Measurements from ENCODE around the gene IZUMO4. TPM values are rescaled to one million over a fixed set of nuclear protein-coding genes. Genes with fewer than 3 reads are reported as not detected.

The IZUMO4 gene, protein sequence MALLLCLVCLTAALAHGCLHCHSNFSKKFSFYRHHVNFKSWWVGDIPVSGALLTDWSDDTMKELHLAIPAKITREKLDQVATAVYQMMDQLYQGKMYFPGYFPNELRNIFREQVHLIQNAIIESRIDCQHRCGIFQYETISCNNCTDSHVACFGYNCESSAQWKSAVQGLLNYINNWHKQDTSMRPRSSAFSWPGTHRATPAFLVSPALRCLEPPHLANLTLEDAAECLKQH
- 7.3 and 8.9 TPM in 2 replicates for total RNA-seq

DNA sequence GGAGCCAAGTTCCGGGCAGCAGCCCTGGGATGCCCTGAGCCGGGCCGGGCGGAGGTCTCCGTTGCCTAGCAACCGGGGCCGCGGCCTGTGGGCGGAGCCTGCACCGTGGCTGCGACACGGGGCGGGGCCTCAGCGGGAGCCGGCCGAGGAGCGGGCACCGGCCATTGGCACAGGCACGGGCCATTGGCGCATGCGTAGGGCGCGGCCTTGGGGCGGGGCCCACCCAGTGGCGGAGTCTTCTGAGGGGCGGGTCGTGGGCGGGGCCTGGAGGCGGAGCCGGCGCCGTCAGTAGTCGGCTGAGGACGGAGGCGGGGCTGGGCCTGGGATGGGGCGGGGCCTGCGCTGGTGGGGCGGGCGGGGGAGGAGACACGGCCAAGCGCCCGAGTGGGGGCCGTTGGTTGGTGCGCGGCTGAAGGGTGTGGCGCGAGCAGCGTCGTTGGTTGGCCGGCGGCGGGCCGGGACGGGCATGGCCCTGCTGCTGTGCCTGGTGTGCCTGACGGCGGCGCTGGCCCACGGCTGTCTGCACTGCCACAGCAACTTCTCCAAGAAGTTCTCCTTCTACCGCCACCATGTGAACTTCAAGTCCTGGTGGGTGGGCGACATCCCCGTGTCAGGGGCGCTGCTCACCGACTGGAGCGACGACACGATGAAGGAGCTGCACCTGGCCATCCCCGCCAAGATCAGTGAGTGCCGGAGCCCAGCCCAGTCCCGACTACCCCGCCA lies at the start of gene IZUMO4:
TSS of gene IZUMO4 (plus strand) at position 436 of the 723 bp plus-strand sequence. CDS start at position 467, 31 bp downstream.
- intact Hi-C loops (cut with micrococcal nuclease): loop anchor here (1.0 to 10.0 kb wide), 10 partner anchors 11 to 212 kb away; partner anchors contain the start of genes ABHD17A, AP3D1, CSNK1G2 and MKNK2

DNA sequence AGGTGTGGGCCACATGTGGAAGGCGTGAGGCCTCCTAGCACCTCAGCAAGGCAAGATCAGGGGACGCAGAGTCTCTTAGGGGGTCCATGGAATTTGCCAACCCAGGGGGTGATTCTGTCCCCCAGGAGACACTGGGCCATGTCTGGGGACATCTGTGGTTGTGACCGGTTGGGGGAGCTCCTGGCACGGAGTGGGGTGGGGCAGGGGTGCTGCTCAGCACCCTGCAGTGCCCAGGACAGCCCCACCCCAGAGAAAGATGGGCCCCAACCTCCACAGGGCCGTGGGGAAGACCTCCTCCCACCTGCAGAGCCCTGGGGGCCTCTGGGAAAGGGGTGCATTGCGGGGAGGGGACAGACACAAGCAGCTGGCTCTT lies 49.7 kb upstream of the IZUMO4 start:
- intact Hi-C loops (cut with micrococcal nuclease): no loop called here

DNA sequence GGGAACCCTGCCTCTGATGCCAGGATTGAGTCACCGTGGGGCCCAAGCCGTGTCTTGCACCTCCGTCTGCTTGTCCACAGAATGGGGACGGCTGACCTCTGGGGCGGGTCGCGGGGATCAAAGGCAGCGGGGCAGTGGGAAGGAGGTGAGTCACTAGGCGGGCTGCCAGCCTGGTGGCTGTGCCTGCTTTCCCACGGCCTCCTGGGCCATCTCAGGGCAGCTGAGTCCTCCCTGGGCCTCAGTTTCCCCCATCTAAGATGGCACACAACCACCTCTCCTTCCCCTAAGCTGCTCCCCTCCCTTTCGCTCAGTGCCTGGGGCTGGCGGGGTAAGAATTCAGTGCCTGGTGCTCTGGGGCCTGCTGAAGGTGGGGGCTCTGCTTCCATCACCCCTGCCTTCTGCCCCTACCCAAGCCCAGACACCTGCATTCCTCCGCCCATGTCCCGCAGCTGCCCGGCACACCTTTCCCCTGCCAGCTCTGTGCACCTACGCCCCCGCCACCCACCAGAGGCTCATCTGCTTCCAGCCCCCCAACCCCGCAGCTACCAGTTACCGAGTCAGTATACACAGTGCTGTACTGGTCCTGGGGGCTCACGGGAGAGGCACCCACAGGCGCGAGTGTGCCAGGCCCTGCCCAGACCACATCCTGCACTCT lies 49.1 kb upstream of the IZUMO4 start:
- intact Hi-C loops (cut with micrococcal nuclease): no loop called here

DNA sequence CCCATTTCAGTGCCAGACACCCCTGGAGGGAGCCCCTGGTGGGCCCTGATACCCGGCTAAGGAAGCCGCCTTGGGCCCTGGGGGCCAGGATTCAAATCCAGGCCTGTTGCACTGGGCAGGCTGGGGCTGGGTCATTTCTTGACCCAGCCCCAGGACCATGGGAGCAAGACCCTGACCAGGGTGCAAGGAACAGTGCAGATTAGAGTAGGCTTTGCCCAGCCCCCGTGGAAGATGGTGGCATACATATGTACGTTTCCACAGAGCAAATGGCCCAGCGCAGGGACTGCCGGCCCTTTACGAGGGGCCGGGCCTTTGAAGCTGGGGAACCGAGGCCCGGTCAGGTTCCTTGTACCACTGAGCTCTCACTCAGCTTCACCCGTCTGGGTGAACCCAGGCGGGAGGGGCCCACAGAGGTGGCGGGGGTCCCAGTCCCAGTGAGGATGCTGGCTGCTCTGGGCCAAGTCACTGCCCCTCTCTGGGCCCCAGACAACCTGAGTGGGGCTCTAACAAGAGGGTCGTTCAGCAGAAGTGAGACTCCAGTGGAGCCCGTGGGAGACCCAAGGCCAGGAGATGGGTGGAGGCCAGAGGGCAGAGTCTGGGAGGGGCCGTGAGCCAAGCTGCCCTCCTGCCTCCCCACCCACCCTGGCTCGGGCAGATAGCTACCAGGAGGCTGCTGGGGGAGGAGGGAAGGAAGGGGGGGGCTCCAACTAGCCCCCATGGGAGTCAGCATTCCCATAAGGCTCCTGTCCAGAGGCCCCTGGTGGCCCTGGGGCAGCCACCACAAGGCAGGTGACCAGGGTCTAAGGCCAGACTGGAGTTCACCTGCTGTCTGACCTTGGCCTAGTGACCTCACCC lies 48.4 kb upstream of the IZUMO4 start:
- intact Hi-C loops (cut with micrococcal nuclease): no loop called here

DNA sequence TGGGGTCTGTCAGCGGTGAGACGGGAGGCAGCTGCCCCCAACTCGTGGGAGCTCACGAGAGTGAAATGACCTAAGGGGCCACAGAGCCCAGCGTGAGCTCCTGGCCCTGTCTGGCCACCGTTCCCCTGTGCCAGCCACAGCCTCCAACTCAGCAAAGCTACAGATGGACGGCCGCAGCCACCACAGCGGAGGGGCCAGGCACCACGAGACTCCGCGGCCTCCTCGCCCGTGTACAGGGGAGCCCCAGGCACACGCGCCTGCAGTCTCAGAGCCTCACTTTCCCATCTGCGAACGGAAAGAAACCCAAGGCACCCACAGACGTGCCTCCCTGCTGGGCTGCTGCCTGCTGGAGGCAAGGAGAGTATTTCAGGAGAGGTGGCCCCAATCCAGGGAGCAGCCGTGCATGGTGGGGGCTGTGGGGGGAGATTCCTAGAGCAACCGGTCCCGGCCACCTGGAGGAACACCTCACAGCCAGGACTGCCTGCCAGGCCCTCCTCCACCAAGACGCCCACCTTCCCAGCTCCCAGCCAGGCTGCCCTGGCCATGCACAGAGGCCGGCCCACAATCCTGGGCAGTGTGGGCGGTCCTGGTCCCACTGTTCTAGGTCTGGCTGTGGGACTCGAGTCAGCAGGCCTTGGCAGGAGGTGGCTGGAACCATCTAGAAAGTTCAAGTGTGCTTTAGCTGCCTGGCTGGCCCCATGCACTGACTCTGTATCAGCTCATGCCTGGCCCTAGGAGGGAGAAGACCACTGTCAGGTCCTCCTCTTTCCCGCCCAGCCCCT lies 47.6 kb upstream of the IZUMO4 start:
- intact Hi-C loops (cut with micrococcal nuclease): no loop called here

DNA sequence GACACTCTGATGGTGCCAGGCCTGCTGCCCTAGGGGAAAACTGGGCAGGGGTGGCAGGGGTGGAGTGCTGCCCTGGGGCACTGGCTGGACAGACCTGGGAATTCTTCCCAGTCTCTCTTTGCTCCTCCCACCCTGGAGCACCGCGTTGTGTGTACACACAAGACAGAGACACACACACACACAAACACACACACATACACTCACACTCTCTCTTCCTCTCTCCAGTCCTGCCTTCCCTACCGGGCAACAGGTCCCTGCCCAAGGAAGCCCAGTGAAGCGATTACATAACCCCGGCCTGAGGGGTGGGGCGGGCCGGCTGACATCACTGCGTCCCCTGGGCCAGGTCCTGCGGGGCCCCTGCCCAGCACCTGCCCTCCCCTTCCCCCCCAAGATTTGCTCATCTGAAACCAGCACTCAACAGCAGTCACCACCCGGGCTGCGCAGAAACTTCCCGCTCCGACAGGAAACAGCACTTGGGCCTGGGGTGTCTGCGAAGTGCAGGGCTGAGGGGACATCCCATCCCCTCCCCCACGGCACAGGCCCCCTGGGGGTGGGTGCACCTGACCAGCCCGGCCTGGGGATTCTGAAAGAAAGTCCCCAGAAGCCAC lies 46.9 kb upstream of the IZUMO4 start:
- intact Hi-C loops (cut with micrococcal nuclease): loop anchor here (2.0 to 5.0 kb wide), 3 partner anchors 33 to 47 kb away; partner anchors contain the start of genes BTBD2, IZUMO4 and MOB3A

DNA sequence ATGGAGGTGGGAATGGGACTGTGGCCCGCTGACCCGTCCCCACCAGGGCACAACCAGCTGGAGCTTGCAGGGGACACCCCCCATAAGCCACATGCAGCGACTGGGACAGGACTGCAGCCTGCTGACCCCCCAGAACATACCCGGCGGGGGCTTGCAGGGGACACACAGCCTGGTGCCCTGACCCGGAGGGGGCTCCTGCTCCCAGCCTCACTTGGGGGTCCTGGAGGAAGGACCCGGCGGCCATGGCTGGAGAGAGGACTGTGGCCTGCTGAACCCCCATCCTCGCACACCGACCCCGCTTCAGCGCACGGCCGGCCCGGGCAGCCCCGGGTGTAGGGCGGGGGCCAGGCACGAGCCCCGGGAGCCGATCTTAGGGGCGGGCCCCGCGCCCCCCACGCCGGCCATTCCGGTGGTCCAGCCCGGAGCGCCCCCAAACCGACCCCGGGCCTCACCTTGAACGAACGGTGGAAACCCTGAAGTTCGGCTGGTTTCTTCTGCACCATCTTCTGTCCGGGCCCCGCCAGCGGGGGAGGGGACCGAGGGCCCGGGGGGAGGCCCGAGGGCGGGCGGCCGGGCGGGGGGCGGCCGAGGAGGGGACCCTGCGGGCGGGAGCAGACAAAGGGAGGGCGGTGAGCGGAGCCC lies 46.2 kb upstream of the IZUMO4 start:
- intact Hi-C loops (cut with micrococcal nuclease): loop anchor here (2.0 to 5.0 kb wide), 3 partner anchors 32 to 46 kb away; partner anchors contain the start of genes BTBD2, IZUMO4 and MOB3A

DNA sequence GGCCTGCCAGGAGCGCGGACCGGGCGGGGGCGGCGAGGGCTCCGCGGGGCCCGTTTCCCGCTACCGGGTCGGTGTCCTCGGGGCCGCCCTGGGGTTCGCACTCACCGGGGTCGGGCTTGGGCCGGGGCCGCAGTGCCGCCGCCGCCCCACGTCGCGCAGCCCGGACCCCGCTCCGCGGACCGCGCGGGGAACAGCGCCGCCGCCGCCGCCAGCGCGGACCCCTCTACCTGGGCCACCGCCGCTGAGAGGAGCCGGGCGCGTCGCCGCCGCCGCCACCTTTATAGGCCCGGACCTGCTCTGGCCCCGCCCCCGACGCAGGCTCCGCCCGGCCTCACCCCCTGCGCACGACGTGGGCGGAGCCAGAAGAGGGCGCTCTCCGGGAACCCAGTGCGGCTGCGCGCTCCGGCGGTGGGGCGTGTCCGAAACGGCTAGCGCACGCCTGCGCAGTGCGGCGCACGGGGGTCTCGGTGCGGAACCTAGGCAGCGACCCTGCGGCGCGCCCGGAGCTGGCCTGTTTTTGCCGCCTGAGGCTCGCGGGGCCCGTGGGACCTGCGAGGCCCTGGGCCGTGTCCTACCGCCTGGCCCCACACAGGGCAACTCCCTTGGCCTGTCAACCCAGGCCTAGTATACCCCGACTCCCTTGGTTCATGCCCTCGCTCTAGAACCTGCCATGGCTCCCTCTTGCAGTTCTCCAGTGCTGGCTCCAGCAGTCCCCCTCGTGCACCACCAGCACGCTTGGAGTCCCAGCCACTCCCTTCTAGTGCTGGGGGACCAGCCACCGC lies 45.5 kb upstream of the IZUMO4 start, which contains the start of gene MKNK2:
TSS of gene MKNK2 (minus strand) at position 254 of the 782 bp plus-strand sequence. CDS start 393 bp downstream, outside the sequence.
- intact Hi-C loops (cut with micrococcal nuclease): loop anchor here (1.0 to 5.0 kb wide), 5 partner anchors 9 to 46 kb away; partner anchors contain the start of genes BTBD2, IZUMO4 and MOB3A

DNA sequence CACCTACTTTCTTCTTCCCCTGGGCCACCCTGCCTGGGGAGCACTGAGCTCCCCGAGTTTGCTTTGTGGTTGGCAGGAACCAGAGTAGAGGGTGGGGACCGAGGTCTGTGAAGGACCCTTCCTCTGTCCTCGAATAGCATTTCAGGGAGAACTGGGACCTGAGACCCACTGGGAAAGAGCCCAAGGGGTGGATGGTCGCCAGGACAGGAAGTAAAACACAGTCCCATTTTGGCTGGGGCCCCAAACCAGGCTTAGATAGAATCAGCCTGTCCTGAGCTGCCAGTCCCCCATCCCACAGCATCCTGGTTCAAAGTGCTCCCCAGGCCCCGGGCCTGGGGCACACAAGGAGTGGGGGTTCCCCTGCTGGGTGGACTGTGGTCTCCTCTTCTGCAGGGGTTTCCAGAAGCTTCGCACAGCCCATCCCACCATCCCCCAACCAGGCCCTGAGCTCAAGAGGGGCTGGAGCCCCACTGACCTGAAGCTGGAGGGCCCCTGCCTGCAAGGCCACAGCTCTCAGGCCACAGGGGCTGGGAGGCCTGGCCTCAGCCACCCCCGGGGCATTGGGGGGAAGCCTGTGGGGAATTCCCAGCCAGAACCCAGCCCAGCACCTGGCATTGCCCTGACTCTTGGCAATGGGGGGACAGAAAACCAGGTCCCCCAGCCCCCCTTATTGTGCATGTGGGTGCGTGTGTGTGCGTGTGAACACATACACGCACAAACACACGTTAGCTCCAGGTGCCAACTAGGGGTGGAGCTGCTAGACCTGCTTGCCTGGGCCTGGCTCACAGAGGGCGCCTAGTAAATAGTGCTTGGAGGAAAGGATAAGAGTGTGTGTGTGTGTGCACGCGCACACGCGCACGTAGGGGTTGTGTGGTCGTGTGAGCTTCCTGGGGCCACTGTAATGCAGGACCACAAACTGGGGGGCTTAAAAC lies 44.7 kb upstream of the IZUMO4 start:
- intact Hi-C loops (cut with micrococcal nuclease): loop anchor here (1.0 to 5.0 kb wide), 5 partner anchors 9 to 45 kb away; partner anchors contain the start of genes BTBD2, IZUMO4 and MOB3A

DNA sequence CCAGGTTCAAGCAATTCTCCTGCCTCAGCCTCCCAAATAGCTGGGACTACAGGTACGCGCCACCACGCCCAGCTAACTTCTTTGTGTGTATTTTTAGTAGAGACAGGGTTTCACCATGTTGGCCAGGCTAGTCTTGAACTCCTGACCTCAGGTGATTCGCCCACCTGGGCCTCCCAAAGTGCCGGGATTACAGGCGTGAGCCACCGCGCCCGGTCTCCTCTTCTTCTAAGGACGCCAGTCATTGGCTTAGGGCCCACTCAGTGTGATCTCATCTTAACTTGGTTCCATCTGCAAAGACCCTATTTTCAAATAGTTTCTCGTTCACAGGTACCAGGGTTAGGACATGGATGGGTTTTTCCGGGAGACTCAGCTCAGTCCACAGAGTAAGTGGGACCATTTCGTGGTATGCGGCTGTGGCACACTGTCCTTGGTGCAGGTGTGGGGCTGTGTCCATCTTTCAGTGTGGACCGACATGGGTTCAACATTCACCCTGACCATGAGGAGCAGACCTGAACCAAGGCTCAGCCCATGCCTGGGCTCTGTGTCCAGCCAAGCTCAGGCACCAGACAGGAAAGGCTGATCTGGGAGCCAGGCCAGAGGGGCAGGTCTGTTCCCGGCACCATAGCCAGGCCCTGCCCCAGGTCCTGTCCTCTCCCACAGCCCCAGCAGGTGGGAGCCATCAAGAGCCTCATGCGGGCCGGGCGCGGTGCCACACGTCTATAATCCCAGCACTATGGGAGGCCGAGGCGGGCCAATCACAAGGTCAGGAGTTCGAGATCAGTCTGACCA lies 42.9 kb upstream of the IZUMO4 start:
- intact Hi-C loops (cut with micrococcal nuclease): loop anchor here (5.0 kb wide), 1 partner anchor 36 kb away; the partner anchor contains the start of gene BTBD2

DNA sequence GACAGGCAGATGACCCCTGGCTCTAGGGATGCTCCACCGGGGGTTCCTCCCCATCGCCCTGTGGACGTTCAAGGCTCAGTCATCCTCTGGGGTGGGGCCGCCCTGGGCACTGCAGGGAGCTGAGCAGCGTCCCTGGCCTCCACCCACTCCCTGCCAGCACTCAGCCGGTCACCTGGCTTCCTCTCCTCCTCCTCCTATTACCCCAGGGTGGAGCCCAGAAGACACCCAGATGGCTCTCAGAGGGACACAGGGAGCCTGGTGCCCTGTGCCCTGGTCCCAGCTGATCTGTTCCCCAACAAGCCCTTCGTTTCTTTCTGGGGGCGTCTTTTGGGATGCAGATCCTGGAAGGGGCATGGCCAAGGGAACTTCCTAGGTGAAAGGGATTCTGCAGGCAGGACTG lies 42.0 kb upstream of the IZUMO4 start:
- intact Hi-C loops (cut with micrococcal nuclease): loop anchor here (5.0 kb wide), 1 partner anchor 37 kb away; the partner anchor contains the start of gene BTBD2

DNA sequence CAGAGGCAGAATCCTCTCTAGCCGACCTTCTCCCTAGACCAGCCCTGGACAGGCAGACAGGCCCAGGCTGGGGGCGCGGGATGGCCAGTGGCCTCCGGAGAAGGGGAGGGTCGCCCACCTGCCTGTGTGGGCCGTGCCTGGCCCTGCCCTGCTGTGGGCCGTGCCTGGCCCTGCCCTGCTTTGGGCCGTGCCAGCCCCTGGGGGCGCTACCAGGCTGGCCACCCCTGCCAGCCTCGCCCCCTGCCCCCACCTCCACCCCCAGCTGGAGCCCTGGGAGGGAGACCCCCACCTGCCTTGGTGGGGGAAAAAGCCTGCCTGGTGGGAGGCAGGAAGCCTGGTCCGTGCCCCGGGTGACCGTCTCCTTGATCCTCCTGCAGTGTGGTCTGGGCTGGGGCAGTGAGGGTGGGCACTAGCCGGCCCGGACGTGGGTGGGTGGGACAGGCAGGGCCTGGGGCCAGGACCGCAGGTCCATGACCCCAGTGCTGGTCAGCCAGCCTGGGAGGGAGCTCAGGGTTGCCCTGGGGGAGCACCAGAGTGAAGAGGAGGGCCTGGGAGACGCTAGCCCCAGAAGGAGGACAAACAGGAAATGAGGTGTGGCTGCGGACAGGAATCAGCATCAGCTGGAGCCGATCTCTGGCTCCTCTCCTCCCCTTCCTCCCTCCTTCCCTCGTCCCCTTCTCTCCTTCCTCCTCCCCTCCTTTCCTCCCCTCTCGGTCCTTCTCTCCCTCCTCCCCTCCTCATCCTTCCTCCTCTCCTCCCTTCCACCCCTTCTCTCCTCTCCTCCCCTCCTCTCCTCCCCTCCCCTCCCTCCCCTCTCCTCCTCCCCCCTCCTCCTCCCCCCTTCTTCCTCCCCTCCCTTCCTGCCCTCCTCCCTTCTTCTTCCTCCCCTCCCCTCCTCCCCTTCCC lies 40.5 kb upstream of the IZUMO4 start:
- intact Hi-C loops (cut with micrococcal nuclease): no loop called here

DNA sequence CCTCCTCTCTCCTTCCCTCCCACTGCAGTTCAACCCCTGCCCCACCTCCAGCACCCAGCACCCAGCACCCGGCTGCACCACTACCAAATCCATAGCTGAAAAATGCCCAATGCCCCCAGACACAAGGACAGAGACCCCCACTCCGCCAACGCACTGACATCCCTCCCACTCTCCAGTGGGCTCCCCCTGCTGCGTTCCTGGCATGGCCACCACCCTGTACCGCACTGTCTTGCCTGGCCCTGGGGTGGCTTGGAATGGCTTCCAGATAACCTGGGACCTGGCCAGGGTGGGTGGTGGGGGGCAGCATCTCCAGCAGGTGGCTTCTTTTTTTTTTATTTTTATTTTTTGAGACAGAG lies 39.9 kb upstream of the IZUMO4 start:
- intact Hi-C loops (cut with micrococcal nuclease): no loop called here

DNA sequence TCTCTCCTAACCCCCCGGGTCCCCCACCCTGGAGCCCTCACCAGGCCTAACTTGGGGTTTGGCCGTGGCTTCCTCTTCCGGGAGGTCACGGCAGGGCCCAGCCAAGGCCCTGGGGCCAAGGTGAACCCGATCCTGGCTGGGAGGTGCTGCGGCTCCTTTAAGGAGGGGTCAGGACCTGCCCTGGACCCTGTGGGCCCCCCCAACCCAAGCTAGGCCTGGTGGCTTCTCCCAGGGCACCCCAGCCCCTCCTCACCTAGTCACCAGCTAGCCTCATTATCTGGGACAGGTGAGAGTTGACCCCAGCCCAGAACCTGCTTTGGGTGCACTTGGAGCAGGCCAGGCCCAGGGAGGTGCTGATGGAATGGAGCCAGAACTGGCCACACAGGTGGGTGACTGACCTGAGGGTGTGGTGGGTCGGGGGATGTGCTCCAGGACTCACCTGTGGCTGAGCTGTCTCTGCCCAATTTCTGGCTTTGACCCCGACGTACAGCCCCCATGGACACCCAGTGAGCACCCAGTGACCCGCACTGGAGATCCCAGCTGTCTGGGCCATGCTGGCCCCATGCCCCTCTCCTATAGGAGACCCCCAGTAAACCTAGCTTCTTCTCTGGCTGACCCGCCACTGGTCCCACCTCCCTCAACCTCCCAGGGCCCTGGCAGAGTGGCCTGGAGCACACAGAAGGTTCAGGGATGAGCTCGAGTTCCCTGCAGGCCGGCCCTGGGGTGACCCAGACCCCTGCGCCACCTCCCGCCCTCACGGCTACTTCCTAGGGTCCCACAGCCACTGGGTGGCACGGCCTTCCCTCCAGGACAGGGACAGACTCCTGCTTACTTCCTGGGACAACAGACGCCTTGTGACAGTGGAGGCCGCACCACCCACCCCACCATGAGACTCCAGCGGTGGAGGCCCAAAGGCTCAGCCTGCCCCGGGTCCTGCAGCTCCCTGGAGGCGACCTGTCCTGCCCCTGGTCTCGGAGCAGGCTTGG lies 38.9 kb upstream of the IZUMO4 start:
- intact Hi-C loops (cut with micrococcal nuclease): no loop called here
